Fibroblast of lung (primary cell): ENCODE results near the gene PGP.
"Not testable (repeated sequence)": the region's sequence is repeated elsewhere in the genome, so short reads cannot be mapped to it uniquely, and the experiment has no call there.

ENCODE experiments used
- CTCF ChIP-seq, 2 donors: IDR thresholded peaks in 1 of 2; conservative IDR thresholded peaks in 1 of 2; 1 replicate in 1 of 2; 2 replicates in 1 of 2; pipeline ENCODE4 v1.5.1; 2011 to 2012; ENCODE audit warnings: low read length in 2 of 2, control low read depth in 1 of 2, inconsistent platforms in 1 of 2, low read depth in 1 of 2, mild to moderate bottlenecking in 1 of 2
- EZH2 ChIP-seq: IDR thresholded peaks from 2 replicates; pipeline ENCODE4 v1.5.1; 2012; ENCODE audit warnings: low read length, control low read depth, mild to moderate bottlenecking; ENCODE audit errors: missing control alignments

- not testable (repeated sequence) for TF ChIP-seq CTCF (conservative IDR thresholded peaks at IDR 0.05 in 1 of 2, IDR thresholded peaks at IDR 0.05 in 1 of 2; ENCODE audit: low read depth in 1 of 2, low read length in 2 of 2); EZH2
Observed at GRCh38 chr16:2263026-2263425, 48.4 kb upstream of the PGP start.
